ENCODE results near the gene DLGAP1. TPM values are rescaled to one million over a fixed set of nuclear protein-coding genes. Genes with fewer than 3 reads are reported as not detected.

Gene DLGAP1
- total and polyA plus RNA-seq, 2 experiments from 2014 or later: 17.0 to 48.5 TPM

DNA sequence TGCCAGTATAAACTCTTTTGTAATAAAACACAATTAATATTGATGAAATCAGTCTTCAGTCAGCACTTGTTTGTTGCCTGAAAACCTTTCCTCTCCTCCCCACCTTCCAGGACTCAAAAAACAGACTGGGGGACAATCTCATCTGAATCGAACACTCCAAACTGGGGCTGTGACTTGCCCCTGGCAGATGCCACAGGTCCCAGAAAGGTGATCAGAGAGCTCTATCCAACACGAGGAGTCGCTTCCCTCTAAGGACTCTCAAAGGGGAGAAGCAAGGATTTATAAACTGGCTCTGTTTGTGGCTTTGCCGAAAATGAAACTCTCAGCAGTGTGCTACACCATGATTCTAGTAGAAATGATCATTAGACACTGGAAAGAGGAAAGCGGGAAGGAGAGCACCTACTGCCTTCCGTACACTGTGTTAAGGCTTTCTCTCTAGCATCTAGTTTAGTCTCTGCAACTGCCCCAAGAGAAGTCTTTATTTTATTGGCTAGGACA, 805.9 kb downstream of the DLGAP1 start (continued):
- TF ChIP-seq EZH2 (IDR thresholded peaks at IDR 0.05; ENCODE audit: low read depth, unreplicated experiment): no peak
- TF ChIP-seq CREB1 (CRISPR knock-in tag; IDR thresholded peaks at IDR 0.05; ENCODE audit: low read depth): no peak
- no peak for TF ChIP-seq JUNB (IDR thresholded peaks at IDR 0.05; ENCODE audit: unreplicated experiment)
- no peak for TF ChIP-seq ZNF331 (CRISPR knock-in tag; IDR thresholded peaks at IDR 0.05; ENCODE audit: low read depth)
- no peak for TF ChIP-seq ZNF462 (CRISPR knock-in tag; IDR thresholded peaks at IDR 0.05)

GRCh38 chr18:3648641-3649040, 806.5 kb downstream of the DLGAP1 start:
- no peak for DNase-seq (ENCODE audit: low spot score)
- Histone ChIP-seq H3F3A (replicated peaks; ENCODE audit: low read depth) (peaks cover 12% of the 10 kb centered on the region; the same call in 1 of the 2 replicates), H2AFZ (no peak overlapping the region), H3K4me1 (ENCODE audit: insufficient read depth) (peaks cover 29% of the 10 kb centered on the region), H4K20me1 (replicated peaks; ENCODE audit: insufficient read depth) (no peaks in the 10 kb centered on the region), H3K4me3 (peak overlapping the region; percentile 31; the same call in 1 of the 2 replicates), H3K4me2 (peak overlapping the region; percentile 50), H3K9me2 (ENCODE audit: insufficient read depth) (no peaks in the 10 kb centered on the region), H3K79me2 (replicated peaks; ENCODE audit: insufficient read depth) (no peaks in the 10 kb centered on the region), H3K27ac (ENCODE audit: low read depth) (no peak overlapping the region), H3K27me3 (ENCODE audit: insufficient read depth) (no peaks in the 10 kb centered on the region), H3K36me3 (ENCODE audit: insufficient read depth) (no peaks in the 10 kb centered on the region)
- Mint-ChIP-seq H3K36me3 (ENCODE audit: low read depth) (peaks cover 8% of the 10 kb centered on the region; the same call in 2 of the 3 replicates), H3K27me3 (ENCODE audit: insufficient read depth, low read depth, poor library complexity) (peaks cover 12% of the 10 kb centered on the region), H3K9me3 (no peaks in the 10 kb centered on the region), H3K4me1 (peaks cover 24% of the 10 kb centered on the region), H3K4me3 (0 out of 3 replicates have a peak overlapping the region, but pooled peaks have one; percentile 12), H3K27ac (no peak overlapping the region)
- TF ChIP-seq POLR2AphosphoS5 (IDR thresholded peaks at IDR 0.05; ENCODE audit: low read depth): no peak
- TF ChIP-seq ZNF331 (CRISPR knock-in tag; IDR thresholded peaks at IDR 0.05; ENCODE audit: low read depth): no peak
- peak; percentile 83 for TF ChIP-seq NANOG (IDR thresholded peaks at IDR 0.05; ENCODE audit: borderline replicate concordance)
- TF ChIP-seq CTCF (conservative IDR thresholded peaks at IDR 0.05; ENCODE audit: low read depth in 2 of 2): no peak
- ATAC-seq: no peak

All from GM23338 (cell line).